HG03558 (cell line): ENCODE data around the gene GNB1L.
"Not testable (repeated sequence)": the region's sequence is repeated elsewhere in the genome, so short reads cannot be mapped to it uniquely, and the experiment has no call there.

Experiments used
- ATAC-seq: cut with Tn5 transposase; IDR thresholded peaks from one replicate; pipeline ENCODE4 v1.9.1; 2021; ENCODE audit warnings: moderate number of reproducible peaks; ENCODE audit not compliant: unreplicated experiment; ENCODE audit errors: extremely low read depth

The GNB1L gene

DNA sequence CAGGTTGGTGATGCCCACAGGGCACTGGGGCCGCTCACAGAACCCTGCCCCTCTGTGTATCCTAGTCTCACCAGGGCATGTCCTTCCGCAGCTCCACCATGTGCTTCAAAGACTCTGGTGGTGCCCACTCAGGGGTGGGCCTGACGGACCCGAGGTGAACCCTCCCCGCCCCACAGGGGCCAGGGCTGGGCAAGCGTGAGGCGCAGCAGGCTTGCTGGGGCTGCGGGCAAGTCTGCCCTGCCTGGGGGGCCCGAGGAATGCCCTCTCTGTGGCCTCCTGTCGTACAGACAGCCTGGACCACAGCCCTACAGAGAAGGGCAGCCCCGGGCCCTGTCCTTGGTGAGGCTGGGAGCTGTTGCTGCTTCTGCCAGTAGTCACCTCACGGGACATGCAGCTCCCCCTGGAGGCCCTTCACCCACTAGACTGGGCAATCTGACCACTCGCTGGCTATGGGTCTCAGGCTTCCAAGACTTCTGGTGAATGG lies 53.9 kb downstream of the GNB1L start:
- no peak for ATAC-seq

DNA sequence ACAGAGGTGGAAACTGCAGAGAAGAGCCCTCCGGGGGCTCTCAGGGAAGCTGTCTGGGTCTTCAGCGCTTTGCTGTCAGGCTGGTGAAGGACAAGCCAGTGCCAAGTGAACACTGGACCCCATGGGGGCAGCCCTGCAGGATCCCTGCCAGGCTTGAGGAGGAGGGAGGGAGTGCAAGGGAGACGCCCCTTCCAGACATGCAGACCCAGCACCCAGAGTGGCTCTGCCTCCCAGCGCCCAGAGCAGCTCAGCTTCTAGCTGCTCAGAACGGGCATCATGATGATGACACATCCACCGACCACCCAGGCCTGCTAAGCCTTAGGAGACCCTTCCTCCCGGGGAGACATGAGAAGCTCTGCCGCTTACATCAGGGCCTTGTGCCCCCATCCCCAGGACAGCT lies 54.4 kb downstream of the GNB1L start:
- no peak for ATAC-seq

DNA sequence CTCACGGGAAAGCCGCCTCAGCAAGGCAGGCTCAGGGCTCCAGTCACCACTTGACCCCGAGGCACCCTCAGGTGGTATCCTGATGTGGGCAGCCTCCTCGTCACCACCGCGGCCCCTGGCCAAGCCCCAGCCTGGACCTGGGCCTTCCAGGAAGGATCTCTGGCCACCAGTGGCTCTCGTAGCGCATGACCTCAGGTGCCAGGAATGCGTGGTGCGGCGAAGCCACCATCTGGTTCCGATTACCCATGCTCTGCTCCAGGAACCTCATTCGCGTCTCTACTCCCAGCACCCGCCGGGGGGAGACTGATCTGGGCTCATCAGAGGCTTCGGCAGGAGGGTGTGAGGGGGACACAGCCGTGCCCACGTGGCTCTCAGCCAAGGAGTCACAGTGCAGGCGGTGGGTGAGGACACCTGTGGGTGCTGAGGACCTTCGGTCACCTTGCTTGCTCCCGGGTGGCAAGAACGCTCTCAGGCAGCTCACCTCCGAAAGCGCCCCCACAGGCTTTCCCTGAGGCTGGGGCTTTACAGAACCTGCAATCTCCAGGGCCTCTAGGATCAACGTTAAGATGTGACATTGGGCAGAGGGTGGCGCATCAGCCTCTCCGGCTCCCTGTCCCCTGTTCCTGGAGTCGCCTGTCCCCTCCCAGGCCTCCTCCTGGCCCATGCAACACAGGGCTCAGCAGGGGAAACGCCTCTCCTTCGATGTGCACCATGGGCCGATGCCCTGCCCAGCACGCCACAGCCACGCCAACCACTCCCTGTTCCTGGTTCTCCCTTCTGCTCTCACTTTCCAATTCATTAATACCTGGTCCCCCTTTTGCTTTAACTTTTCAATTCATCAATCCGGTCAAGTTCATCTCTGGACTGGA lies 55.1 kb downstream of the GNB1L start:
- no peak for ATAC-seq

DNA sequence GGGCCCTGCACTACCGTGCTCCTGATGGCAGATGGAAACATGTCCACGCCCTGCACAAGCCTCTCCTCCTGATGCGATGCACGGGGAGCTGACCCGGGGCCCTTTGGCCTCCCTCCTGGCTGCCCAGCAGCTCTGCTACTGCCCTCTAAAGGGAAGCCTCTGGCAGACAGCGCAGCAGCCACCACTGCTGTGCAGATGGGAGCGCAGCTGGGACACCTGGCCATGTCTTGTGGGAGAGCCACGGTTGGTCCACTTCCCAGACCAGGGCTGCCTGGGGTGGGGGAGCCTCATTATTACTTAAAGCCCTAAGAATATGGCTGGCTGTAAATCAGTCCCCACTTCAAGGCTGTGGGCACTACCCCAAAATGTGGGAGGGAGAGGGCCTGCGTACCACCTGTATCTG lies 55.8 kb downstream of the GNB1L start:
- no peak for ATAC-seq

DNA sequence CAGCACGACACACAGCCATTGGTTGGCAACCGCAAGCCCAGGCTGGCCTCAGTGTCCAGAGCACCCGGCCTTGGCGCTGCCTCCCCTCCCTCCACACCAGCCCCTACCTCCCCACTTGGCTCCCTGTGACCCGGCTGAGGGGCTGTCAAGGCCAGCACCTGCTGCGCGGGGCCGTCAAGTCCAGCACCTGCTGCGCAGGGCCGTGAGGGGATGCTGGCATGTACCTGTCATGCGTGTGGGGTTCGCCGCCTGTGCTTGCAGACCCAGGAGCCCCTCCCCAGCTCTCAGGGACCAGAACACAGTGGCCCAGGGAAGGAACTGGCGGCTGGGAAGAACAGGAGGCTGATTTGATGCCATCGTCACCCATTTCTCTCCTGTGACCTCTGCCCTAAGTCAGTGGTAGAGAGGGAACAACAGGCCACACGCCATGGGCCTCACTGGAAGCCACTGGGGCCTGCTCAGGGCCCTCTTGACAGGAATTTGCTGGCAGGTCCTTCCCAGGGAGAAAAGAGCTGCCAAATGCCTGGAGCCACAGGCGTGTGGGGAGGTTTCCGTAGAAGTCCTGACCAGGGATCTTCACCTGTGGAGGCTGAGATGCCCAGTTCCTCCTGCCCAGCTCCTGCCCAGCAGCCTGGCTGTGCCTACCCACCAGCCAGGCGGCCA lies 56.5 kb downstream of the GNB1L start:
- ATAC-seq = no peak

DNA sequence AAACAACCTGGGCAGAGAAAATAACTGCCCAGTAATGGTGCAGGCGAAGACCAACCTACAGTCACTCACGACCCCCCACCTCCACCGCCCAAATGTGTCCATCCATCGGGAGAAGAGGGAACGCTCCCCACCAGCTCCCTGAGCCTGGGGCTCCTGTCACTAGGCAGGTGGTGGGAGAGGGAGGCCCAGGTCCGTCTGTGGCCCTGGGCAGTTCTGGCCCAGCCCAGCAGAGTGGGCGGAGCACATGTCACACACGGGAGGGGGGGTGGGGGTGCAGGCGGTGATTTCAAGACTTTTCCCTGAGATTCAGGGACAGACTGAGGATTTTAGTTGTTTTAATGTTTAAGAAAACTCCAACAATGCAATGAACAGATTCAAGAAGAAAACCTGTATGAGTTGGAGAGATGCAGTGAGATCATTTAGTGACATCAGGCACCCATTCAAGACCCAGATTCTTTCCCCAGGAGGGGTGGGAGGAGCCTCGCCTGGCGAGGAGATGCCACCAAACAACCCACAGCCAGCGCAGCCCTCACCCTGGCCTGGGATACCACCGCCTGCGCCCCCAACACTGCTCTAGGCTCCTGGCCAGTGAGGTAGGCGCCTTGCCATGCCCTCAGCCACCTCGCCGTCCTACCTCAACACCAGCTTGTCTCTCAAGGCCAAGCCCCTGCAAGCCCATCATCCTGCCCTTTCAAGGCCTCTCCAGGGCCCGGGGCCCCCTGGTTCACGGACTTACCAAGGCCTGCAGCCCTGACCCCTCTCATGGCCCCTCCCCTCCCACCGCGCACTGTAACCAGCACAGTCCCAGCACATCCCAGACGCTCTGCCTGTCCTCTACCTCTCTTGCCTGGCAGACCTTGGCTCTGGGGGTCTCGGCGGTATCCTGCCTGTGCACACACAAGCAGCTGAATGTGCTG lies 57.3 kb downstream of the GNB1L start:
- ATAC-seq = no peak

DNA sequence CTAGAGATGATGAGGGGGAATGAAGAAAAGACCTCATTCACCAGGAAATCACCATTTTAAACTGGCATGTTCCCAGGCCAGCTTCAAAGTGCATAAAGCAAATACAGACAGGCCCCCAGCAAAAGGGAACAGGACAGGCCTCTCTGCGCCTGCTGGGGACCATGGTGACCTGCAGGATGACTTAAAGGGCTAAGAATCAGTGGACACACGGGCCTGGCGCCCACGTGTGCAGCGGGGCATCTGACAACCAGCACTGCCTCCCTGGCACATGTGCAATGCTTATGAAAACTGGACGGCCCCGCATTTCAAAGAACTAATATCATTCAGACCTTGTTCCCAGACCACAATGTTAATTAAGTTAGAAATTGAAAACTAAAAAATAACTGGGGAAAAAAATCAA lies 58.5 kb downstream of the GNB1L start:
- no peak for ATAC-seq

DNA sequence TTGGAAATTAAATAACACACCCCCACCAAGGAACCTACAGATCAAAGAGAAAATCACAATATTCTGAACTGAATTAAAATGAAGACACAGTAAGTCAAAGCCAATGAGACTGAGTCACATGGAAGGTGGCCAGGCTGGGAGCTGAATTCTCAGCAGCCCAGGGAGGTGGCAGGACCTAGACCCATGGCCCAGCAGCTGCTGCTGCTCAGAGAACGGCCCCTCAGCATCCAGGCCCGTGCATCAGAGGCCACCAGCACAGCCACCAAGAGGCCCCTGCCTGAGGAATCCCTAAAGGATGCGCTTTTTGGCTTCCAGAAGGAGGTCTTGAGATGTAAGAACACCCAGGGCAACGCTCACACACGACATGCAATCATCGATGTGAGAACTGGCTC lies 59.1 kb downstream of the GNB1L start:
- no peak for ATAC-seq

DNA sequence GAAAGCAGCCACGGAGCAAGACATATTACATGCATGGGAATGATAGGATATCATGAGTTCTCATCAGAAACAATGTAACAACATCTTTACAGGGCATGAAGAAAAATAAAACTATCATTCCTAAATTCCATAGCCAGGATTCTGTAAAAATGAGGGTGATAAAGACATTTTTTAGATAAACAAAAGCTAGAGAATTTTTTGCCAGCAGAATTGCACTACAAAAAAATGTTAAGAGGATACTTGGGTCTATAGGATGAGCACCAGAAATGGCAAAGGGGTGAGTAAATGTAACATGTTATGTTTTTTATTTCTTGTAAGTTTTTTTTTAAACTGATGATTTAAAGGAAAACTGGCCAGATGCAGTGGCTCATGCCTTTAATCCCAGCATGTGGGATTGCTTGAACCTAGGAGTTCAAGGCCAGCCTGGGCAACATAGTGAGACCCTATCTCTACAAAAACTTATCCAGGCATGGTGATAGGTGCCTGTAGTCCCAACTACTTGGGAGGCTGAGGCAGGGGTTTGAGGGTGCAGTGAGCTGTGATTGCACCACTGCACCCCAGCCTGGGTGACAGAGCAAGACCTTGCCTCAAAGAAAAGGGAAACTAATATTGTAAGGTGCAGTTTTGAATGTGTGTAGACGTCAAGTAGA lies 60.9 kb downstream of the GNB1L start:
- ATAC-seq = no peak

DNA sequence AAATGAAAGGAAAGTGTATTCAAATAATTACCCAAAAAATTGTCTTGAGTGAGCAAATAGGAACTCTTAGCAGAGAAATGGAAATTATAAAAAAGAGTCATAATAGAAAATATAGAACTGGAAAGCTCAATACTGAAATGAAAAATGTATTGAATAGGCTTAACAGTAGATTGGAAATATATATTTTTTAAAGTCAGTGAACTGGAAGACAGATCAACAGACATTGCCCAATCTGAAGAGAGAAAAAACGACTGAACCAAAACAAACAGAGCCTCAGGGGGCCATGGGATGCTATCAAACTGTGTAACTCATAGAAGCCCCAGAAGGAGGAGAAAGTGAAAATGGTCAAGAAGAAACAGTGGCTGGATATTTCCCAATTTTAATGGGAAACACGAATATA lies 61.5 kb downstream of the GNB1L start:
- ATAC-seq = no peak

DNA sequence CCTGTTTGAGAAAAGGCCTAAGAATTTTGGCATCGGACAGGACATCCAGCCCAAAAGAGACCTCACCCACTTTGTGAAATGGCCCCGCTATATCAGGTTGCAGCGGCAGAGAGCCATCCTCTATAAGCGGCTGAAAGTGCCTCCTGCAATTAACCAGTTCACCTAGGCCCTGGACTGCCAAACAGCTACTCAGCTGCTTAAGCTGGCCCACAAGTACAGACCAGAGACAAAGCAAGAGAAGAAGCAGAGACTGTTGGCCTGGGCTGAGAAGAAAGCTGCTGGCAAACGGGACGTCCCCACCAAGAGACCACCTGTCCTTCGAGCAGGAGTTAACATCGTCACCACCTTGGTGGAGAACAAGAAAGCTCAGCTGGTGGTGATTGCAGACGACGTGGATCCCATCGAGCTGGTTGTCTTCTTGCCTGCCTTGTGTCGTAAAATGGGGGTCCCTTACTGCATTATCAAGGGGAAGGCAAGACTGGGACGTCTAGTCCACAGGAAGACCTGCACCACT lies 62.2 kb downstream of the GNB1L start:
- not testable (repeated sequence) for ATAC-seq

DNA sequence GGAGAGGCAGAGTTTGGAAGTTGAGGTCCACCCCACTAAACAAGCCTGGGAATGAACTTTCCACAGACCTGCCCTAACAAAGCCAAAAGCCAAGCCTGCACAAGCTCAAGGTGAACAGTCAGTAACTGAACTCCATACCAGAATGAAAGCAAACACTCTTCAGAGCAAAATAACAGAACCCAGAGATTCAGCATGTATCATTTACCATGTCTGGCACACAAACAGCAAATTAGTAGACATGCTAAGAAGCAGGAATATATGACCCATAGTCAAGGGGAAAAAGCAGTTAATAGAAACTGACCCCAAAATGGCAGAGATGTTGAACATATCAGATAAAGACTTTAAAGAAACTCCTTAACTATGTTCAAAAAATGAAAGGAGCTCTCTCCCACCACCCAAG lies 62.8 kb downstream of the GNB1L start:
- no peak for ATAC-seq

DNA sequence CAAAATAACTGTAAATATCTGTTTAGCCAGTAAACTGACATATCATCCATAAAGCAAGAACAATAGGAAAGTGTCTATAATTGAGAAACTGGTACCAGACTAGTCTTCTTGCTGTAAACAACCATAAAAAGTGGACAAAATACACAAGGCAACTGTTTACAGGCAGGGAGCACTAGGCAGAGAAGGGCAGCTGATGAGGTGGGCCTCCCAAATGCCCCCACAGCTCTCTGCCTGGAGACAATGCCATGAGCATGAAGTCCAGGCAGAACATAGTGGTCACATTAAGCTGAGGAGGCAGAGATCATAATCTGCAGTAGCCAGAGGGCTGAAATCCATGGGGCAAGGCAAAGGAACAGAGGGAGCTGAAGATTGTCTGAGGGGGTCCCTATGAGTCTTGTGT lies 63.4 kb downstream of the GNB1L start:
- ATAC-seq = no peak

DNA sequence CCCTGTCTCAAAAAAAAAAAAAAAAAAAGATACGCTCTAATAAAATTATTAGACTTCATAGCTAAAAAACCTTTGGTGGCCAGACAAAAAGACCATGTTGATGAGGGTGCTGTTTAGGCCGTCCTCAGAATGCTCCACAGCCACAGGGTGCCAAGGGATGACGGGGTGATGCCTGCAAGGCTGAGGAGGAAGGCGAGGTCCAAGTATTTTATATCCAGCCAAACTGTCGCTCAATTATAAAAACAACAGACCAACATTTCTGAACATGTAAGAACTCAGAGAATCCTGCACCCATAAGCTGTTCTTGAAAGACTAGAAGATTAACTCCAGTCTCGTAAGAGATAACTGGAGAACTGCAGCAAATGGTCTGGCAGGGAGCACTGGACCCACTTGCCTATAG lies 64.8 kb downstream of the GNB1L start:
- ATAC-seq = no peak

DNA sequence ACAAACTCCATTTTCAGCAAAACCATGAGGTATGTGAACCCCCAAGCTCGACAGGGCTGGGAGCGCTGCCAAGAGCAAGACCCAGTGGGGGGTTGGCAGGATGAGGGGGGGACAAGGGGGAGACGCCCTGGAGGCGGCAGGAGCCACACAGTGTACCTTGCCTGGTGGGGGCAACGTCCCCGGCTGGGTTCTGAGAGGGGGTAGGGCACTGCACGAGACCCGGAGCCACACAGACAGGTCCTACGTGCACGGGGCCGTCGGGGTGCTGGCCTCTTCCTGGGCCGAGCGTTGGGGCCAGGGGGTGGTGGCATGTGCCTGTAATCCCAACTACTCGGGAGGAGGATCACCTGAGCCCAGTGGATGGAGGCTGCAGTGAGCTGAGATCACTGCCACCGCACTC lies 65.3 kb downstream of the GNB1L start:
- ATAC-seq = no peak

DNA sequence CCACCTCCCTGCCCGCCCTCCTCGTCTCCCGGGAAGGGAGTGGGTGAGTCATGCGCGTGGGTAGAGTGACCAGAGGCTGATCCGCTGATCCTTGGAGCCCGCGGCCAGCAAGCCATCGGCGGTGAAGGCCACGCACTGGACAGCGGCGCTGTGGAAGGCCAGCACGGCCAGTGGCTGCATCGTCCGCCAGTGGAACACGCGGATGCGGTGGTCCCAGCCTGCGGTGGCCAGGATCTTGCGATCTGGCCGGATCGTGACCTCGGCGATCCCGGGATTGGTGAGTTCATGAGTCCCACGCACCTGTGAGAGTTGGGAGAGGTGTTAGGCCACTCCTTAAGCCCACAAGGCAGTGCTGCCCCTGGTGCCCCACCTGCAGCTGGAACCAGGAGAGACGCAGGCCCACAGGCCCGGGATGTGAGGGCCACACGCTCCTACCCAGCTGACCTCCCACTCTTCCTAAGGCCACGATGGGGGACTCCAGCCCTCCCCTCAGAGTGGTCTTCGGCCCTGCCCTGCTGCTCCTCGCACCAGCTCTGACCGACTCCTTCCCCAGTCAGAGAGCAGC lies 65.9 kb downstream of the GNB1L start:
- no peak for ATAC-seq

DNA sequence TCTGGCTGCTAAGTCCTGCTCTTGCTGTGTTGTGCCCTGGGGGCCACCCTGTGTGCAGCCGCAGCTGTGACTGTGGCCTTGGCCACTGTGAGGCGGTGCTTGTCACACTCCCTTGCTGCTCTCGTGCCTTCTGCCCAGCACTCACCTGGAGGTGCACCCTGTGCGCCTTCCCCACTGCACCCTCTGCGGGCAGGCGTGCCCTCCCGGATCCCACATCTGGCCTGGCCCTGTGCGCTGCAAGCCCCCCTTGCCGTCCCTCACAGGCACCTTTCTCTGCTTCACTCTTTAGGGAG lies 66.9 kb downstream of the GNB1L start:
- no peak for ATAC-seq

DNA sequence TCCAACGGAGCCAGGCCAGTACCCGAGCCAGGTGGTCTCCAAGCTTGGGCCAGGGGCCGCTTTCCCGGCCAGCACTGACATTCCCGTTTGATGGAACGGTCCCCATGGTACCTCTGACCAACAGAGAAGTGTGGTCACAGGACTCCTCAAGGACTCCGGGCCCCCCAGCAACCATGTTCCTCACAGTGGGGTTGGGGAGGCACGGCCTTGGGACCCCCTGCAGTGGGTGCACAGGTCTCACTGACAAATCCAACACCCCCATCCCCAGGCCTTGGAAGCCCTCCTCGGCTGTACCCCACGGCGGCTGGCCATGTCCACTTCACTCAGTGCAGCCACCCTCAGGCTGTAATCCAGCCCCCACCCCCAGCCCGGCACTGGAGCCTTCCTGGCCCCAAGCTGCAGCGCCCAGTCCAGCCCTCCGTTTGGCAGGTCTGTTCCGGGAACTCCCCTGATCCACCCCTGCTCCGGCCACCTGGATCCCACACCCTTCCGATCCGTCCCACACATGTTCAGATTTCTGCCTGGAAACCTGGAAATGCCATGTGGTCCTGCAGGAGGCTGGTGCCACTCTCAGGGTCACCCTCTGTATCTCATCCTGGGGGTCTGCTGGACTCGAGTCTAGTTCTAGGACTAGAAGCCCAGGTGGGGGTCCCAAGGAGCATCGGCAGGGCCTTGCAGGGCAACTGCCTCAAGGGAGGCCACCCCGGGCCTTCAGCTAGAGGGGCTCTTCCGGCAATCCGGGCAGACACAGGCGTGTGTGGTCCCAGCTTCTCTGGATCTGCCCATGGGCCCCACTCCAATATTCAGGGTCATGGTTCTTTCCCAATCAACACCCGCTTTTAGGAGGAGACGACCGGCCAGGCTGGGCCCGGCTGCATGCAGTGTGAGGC lies 67.5 kb downstream of the GNB1L start:
- ATAC-seq = no peak

DNA sequence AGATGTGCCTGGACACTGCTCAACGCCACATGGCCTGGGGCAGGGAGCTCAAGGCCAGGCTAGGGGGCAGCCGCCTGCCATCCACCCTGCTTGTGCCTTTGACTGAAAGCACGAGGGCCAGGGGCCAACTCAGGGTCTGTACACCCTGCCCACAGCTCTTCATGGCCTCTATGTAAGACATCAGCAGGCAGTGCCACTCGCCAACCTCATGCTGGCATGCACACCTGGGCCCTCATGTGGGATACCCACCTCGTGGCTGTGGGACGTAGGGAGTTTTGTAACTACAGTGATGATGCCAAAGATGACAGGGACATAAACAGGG lies 68.4 kb downstream of the GNB1L start:
- no peak for ATAC-seq
